ENCODE results near the gene SERPINC1. TPM values are rescaled to one million over a fixed set of nuclear protein-coding genes. Genes with fewer than 3 reads are reported as not detected.

Gene SERPINC1
- total and polyA plus RNA-seq, 2 of the 8 experiments (the other 6 are each of a cell fraction or from before 2014, with no cell fraction given) = 0.08 TPM; not detected in 1

DNA sequence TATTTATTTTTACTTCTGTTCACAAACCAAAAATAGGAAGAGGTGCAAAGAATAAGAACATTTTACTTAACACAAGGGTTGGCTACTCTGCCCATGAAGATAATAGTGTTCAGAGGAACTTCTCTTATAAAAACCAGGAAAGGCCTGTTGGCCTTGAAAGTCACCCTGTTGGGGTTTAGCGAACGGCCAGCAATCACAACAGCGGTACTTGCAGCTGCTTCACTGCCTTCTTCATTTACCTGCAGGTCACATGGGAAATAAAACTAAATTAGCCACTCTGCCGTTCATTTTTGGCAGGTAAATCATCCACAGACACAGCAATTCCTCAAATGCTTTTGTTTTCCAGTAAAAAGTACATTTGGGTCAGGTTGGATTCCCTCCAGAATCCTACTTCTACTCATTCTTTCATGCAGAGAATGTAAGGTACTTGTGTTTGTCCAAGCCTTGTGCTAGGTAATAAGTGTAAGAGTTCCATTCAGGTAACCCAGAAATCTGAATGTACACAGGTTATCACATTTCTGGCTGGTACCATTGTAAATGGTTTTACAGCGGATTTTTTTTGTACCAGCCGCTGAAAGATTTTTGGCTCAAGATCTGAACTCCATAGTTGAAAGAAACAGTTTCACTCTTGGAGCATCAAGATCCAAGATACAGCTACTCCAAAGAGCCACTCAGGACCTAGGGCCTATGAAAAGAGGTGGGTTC is 13.1 kb downstream of the SERPINC1 start (continued):
- TF ChIP-seq MAFK (IDR thresholded peaks at IDR 0.05; ENCODE audit: low read depth, low read length) (no peak), CHD2 (IDR thresholded peaks at IDR 0.05; ENCODE audit: low read length) (no peak)

Data from H1 (cell line).